ENCODE data around the gene ZNF398. TPM values are rescaled to one million over a fixed set of nuclear protein-coding genes. Genes with fewer than 3 reads are reported as not detected.
A peak's percentile ranks its signal among the peaks of the same experiment; 100 is the strongest.

ZNF398 gene
- total RNA-seq, 8 experiments from 2014 or later = 5.4 to 14.5 (median 10.8) TPM

DNA sequence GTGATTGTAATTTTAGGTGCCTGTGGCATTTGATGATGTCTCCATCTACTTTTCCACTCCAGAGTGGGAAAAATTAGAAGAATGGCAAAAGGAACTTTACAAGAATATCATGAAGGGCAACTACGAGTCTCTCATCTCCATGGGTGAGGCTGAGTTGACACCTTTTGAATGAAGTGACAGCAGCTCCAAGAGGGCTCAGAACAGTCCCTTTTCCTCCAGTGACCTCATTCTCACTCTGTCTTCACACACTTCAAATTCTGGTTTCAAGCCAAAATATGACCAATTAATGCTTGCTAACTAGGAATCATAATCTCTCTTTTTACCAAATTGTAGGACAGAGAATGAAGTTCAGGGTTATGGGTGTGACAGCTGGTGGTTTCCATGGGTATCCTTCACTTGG, 18.9 kb downstream of the ZNF398 start:
- WGBS, 10 experiments = 40 to 100% (median 83%) methylated on average over 1 of the region's 1 CpG; no CpG with 5 or more reads in 3 of the 10 experiments
- no peak for ATAC-seq (replicated peaks in 6 of 8)
- H3K27ac ChIP-seq = no peak overlapping the region
- H3K4me3 ChIP-seq = no peak overlapping the region
- in situ Hi-C loops (cut with MboI; ENCODE audit: low pct_unique_long_range_greater_than_20kb in 2 of 9, low sequenced_read_pairs in 9 of 9, unreplicated experiment in 9 of 9) = no loop called here
- no peaks in the 10 kb centered on the region for H3K4me1 ChIP-seq (replicated peaks in 1 of 2)

DNA sequence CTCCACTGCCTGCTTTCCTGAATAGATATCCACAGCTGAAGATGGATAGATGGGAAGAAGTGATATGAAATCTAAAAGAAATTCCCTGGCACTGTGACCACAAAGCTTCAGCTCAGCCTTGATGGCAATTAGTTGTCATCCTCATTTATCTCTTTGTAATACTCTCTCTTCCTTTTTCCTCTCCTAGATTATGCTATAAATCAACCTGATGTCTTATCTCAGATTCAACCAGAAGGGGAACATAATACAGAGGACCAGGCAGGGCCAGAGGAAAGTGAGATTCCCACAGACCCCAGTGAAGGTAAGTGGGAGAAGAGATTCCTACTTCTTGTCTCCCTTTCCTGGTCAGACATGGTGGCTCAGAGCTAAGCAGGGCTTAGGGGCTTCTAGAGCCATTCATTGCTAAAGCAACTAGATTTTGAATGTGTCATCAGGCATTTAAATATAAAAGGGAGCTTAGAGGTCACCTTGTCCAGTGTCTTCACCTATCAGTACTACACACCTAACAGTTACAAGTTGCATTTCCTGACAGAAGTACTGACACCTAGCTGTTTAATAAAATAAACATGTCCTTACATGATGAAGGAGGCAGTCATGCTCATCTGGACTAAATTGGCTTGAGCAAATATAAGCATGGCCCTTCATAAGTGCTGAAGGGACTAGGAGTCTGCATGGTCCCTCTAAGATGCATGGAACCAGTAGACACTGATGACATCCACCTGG, 19.5 kb downstream of the ZNF398 start:
- no peak overlapping the region for H3K27ac ChIP-seq
- H3K4me3 ChIP-seq = no peak overlapping the region
- in situ Hi-C loops (cut with MboI; ENCODE audit: low pct_unique_long_range_greater_than_20kb in 2 of 9, low sequenced_read_pairs in 9 of 9, unreplicated experiment in 9 of 9) = no loop called here
- ATAC-seq (replicated peaks in 6 of 8) = no peak
- H3K4me1 ChIP-seq (replicated peaks in 1 of 2) = no peaks in the 10 kb centered on the region

- WGBS, 10 experiments = 81 to 100% (median 93%) methylated on average over 3 to 8 of the region's 9 CpGs; no CpG with 5 or more reads in 2 of the 10 experiments
- Histone ChIP-seq H3K4me1 (replicated peaks in 1 of 2) (no peaks in the 10 kb centered on the region), H3K4me3 (no peak overlapping the region), H3K27ac (no peak overlapping the region)
- in situ Hi-C loops (cut with MboI; ENCODE audit: low pct_unique_long_range_greater_than_20kb in 2 of 9, low sequenced_read_pairs in 9 of 9, unreplicated experiment in 9 of 9) = no loop called here
- ATAC-seq (replicated peaks in 6 of 8) = peak in 4 of 8 experiments; percentile 46 to 96 (median 82)
These were observed 24.8 kb downstream of the ZNF398 start for GRCh38 chr7:149171892-149172533.

DNA sequence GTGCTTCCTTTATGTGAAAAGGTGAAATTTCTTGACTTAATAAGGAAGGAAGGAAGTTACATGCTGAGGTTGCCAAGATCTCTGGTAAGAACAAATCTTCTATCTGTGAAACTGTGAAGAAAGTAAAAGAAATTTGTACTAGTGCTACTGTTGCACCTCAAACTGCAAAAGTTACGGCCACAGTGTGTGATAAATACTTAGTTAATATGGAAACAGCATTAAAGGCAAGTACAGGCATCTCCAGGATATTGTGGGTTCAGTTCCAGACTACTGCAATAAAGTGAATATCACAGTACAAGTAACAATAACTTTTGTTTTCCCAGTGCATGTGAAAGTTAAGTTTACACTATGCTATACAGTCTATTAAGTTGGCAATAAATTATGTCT, 25.3 kb downstream of the ZNF398 start:
- no peak for ATAC-seq (replicated peaks in 6 of 8)
- in situ Hi-C loops (cut with MboI; ENCODE audit: low pct_unique_long_range_greater_than_20kb in 2 of 9, low sequenced_read_pairs in 9 of 9, unreplicated experiment in 9 of 9) = no loop called here
- WGBS, 10 experiments = 67 to 100% (median 89%) methylated on average over 1 of the region's 1 CpG; no CpG with 5 or more reads in 3 of the 10 experiments
- Histone ChIP-seq H3K4me1 (replicated peaks in 1 of 2) (no peaks in the 10 kb centered on the region), H3K4me3 (no peak overlapping the region), H3K27ac (no peak overlapping the region)

GRCh38 chr7:149175150-149175549, 27.9 kb downstream of the ZNF398 start:
- in situ Hi-C loops (cut with MboI; ENCODE audit: low pct_unique_long_range_greater_than_20kb in 2 of 9, low sequenced_read_pairs in 9 of 9, unreplicated experiment in 9 of 9) = no loop called here

GRCh38 chr7:149179241-149179640, 32.0 kb downstream of the ZNF398 start:
- H3K4me3 ChIP-seq = no peak overlapping the region
- no peaks in the 10 kb centered on the region for H3K4me1 ChIP-seq (replicated peaks in 1 of 2)
- 80 to 100% (median 97%) methylated on average over 1 to 6 of the region's 19 CpGs; no CpG with 5 or more reads in 3 of the 10 experiments for WGBS, 10 experiments
- in situ Hi-C loops (cut with MboI; ENCODE audit: low pct_unique_long_range_greater_than_20kb in 2 of 9, low sequenced_read_pairs in 9 of 9, unreplicated experiment in 9 of 9) = no loop called here
- no peak overlapping the region for H3K27ac ChIP-seq
- ATAC-seq (replicated peaks in 6 of 8) = peak in 1 of 8 experiments; percentile 4

More at GRCh38 chr7:149175150-149175549, 27.9 kb downstream of the ZNF398 start:
- H3K4me3 ChIP-seq = no peak overlapping the region
- WGBS, 10 experiments = 100% methylated on average over 1 to 2 of the region's 2 CpGs; no CpG with 5 or more reads in 2 of the 10 experiments
- H3K4me1 ChIP-seq (replicated peaks in 1 of 2) = no peaks in the 10 kb centered on the region
- no peak overlapping the region for H3K27ac ChIP-seq
- no peak for ATAC-seq (replicated peaks in 6 of 8)

DNA sequence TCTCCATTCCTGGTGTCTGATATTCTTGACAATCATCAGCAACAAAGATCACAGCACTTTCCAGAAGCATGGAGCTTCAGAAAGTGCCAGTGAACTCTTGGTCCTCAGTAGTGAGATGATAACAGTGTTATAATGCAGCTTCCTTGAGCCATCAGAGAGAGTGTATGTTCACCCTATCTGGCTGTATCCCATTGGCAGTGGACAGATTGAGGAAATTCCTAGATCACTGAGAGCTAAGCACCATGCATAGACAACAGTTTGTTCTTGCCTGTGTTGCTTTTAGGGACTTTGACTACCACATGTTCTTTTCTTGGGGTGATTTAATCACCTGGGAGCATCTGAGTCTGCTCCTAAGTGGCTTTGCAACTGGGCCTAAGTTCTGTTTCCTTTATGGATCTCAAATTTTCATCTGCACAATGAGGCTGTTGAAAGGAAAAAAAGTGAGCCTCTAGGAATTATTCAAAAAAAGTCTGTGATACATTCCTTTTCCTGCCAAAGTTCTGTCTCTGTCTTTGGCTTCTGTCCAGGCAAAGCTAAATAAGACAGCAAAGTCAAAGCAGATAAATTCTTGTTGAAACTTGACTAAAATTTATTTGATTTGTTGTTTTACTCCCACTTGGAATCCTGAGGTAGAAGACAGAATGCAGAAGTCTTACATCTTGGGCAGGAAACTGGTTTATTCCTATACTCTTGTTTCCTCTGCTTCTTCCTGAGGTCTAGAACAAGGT, 33.6 kb downstream of the ZNF398 start:
- H3K4me1 ChIP-seq (replicated peaks in 1 of 2) = no peaks in the 10 kb centered on the region
- in situ Hi-C loops (cut with MboI; ENCODE audit: low pct_unique_long_range_greater_than_20kb in 2 of 9, low sequenced_read_pairs in 9 of 9, unreplicated experiment in 9 of 9) = no loop called here
- H3K4me3 ChIP-seq = no peak overlapping the region
- H3K27ac ChIP-seq = no peak overlapping the region
- ATAC-seq (replicated peaks in 6 of 8) = peak in 2 of 8 experiments; percentile 35 to 60

GRCh38 chr7:149181450-149181790, 34.2 kb downstream of the ZNF398 start:
- no peak overlapping the region for H3K27ac ChIP-seq
- H3K4me3 ChIP-seq = no peak overlapping the region
- in situ Hi-C loops (cut with MboI; ENCODE audit: low pct_unique_long_range_greater_than_20kb in 2 of 9, low sequenced_read_pairs in 9 of 9, unreplicated experiment in 9 of 9) = no loop called here
- ATAC-seq (replicated peaks in 6 of 8) = peak in 2 of 8 experiments; percentile 38 to 53
- H3K4me1 ChIP-seq (replicated peaks in 1 of 2) = no peaks in the 10 kb centered on the region

GRCh38 chr7:149184274-149184673, 37.0 kb downstream of the ZNF398 start:
- in situ Hi-C loops (cut with MboI; ENCODE audit: low pct_unique_long_range_greater_than_20kb in 2 of 9, low sequenced_read_pairs in 9 of 9, unreplicated experiment in 9 of 9) = no loop called here
- Histone ChIP-seq H3K27ac (no peak overlapping the region), H3K4me3 (no peak overlapping the region), H3K4me1 (replicated peaks in 1 of 2) (no peaks in the 10 kb centered on the region)
- no peak for ATAC-seq (replicated peaks in 6 of 8)
- WGBS, 10 experiments = 61 to 100% (median 93%) methylated on average over 2 to 6 of the region's 6 CpGs; no CpG with 5 or more reads in 1 of the 10 experiments

GRCh38 chr7:149188213-149188612, 41.0 kb downstream of the ZNF398 start:
- no peak overlapping the region for H3K27ac ChIP-seq
- in situ Hi-C loops (cut with MboI; ENCODE audit: low pct_unique_long_range_greater_than_20kb in 2 of 9, low sequenced_read_pairs in 9 of 9, unreplicated experiment in 9 of 9) = no loop called here
- 36 to 100% (median 98%) methylated on average over 1 to 2 of the region's 2 CpGs; no CpG with 5 or more reads in 2 of the 10 experiments for WGBS, 10 experiments
- H3K4me3 ChIP-seq = no peak overlapping the region
- ATAC-seq (replicated peaks in 6 of 8) = no peak
- no peaks in the 10 kb centered on the region for H3K4me1 ChIP-seq (replicated peaks in 1 of 2)

GRCh38 chr7:149188637-149189259, 41.5 kb downstream of the ZNF398 start:
- Histone ChIP-seq H3K4me3 (no peak overlapping the region), H3K27ac (no peak overlapping the region), H3K4me1 (replicated peaks in 1 of 2) (no peaks in the 10 kb centered on the region)
- in situ Hi-C loops (cut with MboI; ENCODE audit: low pct_unique_long_range_greater_than_20kb in 2 of 9, low sequenced_read_pairs in 9 of 9, unreplicated experiment in 9 of 9) = no loop called here
- ATAC-seq (replicated peaks in 6 of 8) = no peak
- WGBS, 10 experiments = 33 to 81% (median 50%) methylated on average over 1 to 12 of the region's 12 CpGs; no CpG with 5 or more reads in 1 of the 10 experiments

- Histone ChIP-seq H3K4me1 (replicated peaks in 1 of 2) (peaks cover 2 to 6% of the 10 kb centered on the region in 2 donors), H3K4me3 (no peak overlapping the region), H3K27ac (no peak overlapping the region)
- in situ Hi-C loops (cut with MboI; ENCODE audit: low pct_unique_long_range_greater_than_20kb in 2 of 9, low sequenced_read_pairs in 9 of 9, unreplicated experiment in 9 of 9) = no loop called here
- no peak for ATAC-seq (replicated peaks in 6 of 8)
- WGBS, 10 experiments = 40 to 67% (median 67%) methylated on average over 1 to 4 of the region's 5 CpGs; no CpG with 5 or more reads in 7 of the 10 experiments
These were observed 44.6 kb downstream of the ZNF398 start for GRCh38 chr7:149191851-149192250.

GRCh38 chr7:149194799-149195179, 47.5 kb downstream of the ZNF398 start:
- ATAC-seq (replicated peaks in 6 of 8) = no peak
- Histone ChIP-seq H3K27ac (no peak overlapping the region), H3K4me3 (peak overlapping the region; percentile 74 to 98 (median 89)), H3K4me1 (replicated peaks in 1 of 2) (peaks cover 6 to 9% of the 10 kb centered on the region in 2 donors)
- WGBS, 10 experiments = 90 to 100% (median 95%) methylated on average over 1 to 3 of the region's 4 CpGs; no CpG with 5 or more reads in 6 of the 10 experiments
- in situ Hi-C loops (cut with MboI; ENCODE audit: low pct_unique_long_range_greater_than_20kb in 2 of 9, low sequenced_read_pairs in 9 of 9, unreplicated experiment in 9 of 9) = no loop called here

Data from motor neuron (in vitro differentiated cells).